IMR-90 (cell line): ENCODE results near the gene ADD3. TPM values are rescaled to one million over a fixed set of nuclear protein-coding genes. Genes with fewer than 3 reads are reported as not detected.

ENCODE experiments used
- ATAC-seq: fragments of 200-7000 bp; cut with Tn5 transposase; 2 replicates; pipeline ENCODE4 v1.9.1; 2020; ENCODE audit warnings: low read depth, mild to moderate bottlenecking, moderate library complexity
- BruUV-seq: library from RNA; stranded (reverse); fragments of 400-500 nt; replicated peaks from 2 replicates; lab custom pipeline; 2021; lab: Mats Ljungman, UMichigan
- CTCF ChIA-PET: fragments of 300-600 bp; formaldehyde crosslinking; extraction: SDS; loops from one replicate; lab custom pipeline; 2021; ENCODE audit warnings: antibody characterized with exemption; lab: Yijun Ruan, JAX
- POLR2A ChIA-PET: fragments of 300-600 bp; sonication (Branson Sonifier 250); formaldehyde crosslinking; loops from one replicate; lab custom pipeline; 2022; ENCODE audit warnings: antibody characterized with exemption; ENCODE audit not compliant: unreplicated experiment; lab: Charles Lee
- DNase-seq: peaks from one replicate; pipeline ENCODE4 v3.0.0; 2013
- H2AFZ ChIP-seq: replicated peaks from 2 replicates; pipeline ENCODE3; 2013; ENCODE audit warnings: low read length, mild to moderate bottlenecking; ENCODE audit not compliant: poor library complexity
- H2AK5ac ChIP-seq: 2 replicates; pipeline ENCODE4 v1.6.1; 2013; ENCODE audit warnings: low read depth, low read length, inconsistent platforms
- H2AK9ac ChIP-seq: replicated peaks from 2 replicates; pipeline ENCODE3; 2013; ENCODE audit warnings: mild to moderate bottlenecking, low read depth, low read length, moderate library complexity; ENCODE audit not compliant: poor library complexity
- H2BK120ac ChIP-seq: 2 replicates; pipeline ENCODE4 v1.6.1; 2013; ENCODE audit warnings: low read depth, low read length, inconsistent platforms
- H2BK15ac ChIP-seq: 3 replicates; pipeline ENCODE4 v1.6.1; 2013; ENCODE audit warnings: low read depth, low read length, inconsistent platforms
- H2BK20ac ChIP-seq: 2 replicates; pipeline ENCODE4 v1.6.1; 2013; ENCODE audit warnings: low read depth, mild to moderate bottlenecking, inconsistent platforms, low read length, moderate library complexity
- H2BK5ac ChIP-seq: 2 replicates; pipeline ENCODE4 v1.6.1; 2013; ENCODE audit warnings: mild to moderate bottlenecking, low read depth, low read length, inconsistent platforms; ENCODE audit not compliant: poor library complexity, severe bottlenecking
- H3K14ac ChIP-seq: replicated peaks from 2 replicates; pipeline ENCODE4 v1.6.1; 2013; ENCODE audit warnings: low read depth, low read length, inconsistent platforms
- H3K18ac ChIP-seq: 2 replicates; pipeline ENCODE4 v1.6.1; 2013; ENCODE audit warnings: low read depth, low read length, control low read depth
- H3K23ac ChIP-seq: 2 replicates; pipeline ENCODE4 v1.6.1; 2013; ENCODE audit warnings: low read depth, low read length, inconsistent platforms
- H3K27ac ChIP-seq: 2 replicates; pipeline ENCODE4 v1.5.1; 2013; ENCODE audit warnings: mild to moderate bottlenecking, control low read depth, low read length; ENCODE audit not compliant: insufficient read depth
- H3K27me3 ChIP-seq: 2 replicates; pipeline ENCODE4 v1.6.1; 2013; ENCODE audit warnings: low read length; ENCODE audit not compliant: control insufficient read depth, insufficient read depth
- H3K36me3 ChIP-seq: 2 replicates; pipeline ENCODE4 v1.6.1; 2013; ENCODE audit warnings: low read length, mixed read lengths; ENCODE audit not compliant: control insufficient read depth, insufficient read depth
- H3K4ac ChIP-seq: 2 replicates; pipeline ENCODE4 v1.6.1; 2013; ENCODE audit warnings: low read depth, low read length, inconsistent platforms
- H3K4me1 ChIP-seq: 2 replicates; pipeline ENCODE4 v1.6.1; 2013; ENCODE audit warnings: low read length, mixed read lengths; ENCODE audit not compliant: control insufficient read depth, insufficient read depth
- H3K4me2 ChIP-seq: 2 replicates; pipeline ENCODE4 v1.6.1; 2013; ENCODE audit warnings: low read depth, mild to moderate bottlenecking, control low read depth, low read length, moderate library complexity
- H3K4me3 ChIP-seq: 2 replicates; pipeline ENCODE4 v1.5.1; 2013; ENCODE audit warnings: low read depth, mild to moderate bottlenecking, control low read depth, low read length, moderate library complexity; ENCODE audit not compliant: insufficient read depth
- H3K56ac ChIP-seq: 2 replicates; pipeline ENCODE4 v1.6.1; 2013; ENCODE audit warnings: low read length, inconsistent platforms; ENCODE audit not compliant: insufficient read depth; ENCODE audit errors: extremely low read depth
- H3K79me1 ChIP-seq, 2 experiments: 2 replicates each; pipeline ENCODE4 v1.6.1; 2013; ENCODE audit warnings: low read length in 2 of 2, inconsistent platforms in 1 of 2, low read depth in 1 of 2
- H3K9ac ChIP-seq: 2 replicates; pipeline ENCODE4 v1.6.1; 2013; ENCODE audit warnings: low read depth, low read length, control low read depth
- H3K9me1 ChIP-seq: 2 replicates; pipeline ENCODE4 v1.6.1; 2013; ENCODE audit warnings: low read length, inconsistent platforms; ENCODE audit not compliant: insufficient read depth
- H3K9me3 ChIP-seq: 2 replicates; pipeline ENCODE4 v1.6.1; 2013; ENCODE audit warnings: low read length; ENCODE audit not compliant: control insufficient read depth, insufficient read depth
- H4K20me1 ChIP-seq: 2 replicates; pipeline ENCODE4 v1.6.1; 2013; ENCODE audit warnings: low read length, inconsistent platforms; ENCODE audit not compliant: insufficient read depth
- H4K5ac ChIP-seq: 2 replicates; pipeline ENCODE4 v1.6.1; 2013; ENCODE audit warnings: mild to moderate bottlenecking, low read depth, low read length, control low read depth
- H4K8ac ChIP-seq, 2 experiments: 2 replicates each; pipeline ENCODE4 v1.6.1; 2013; ENCODE audit warnings: low read depth in 2 of 2, low read length in 2 of 2, control low read depth in 1 of 2, inconsistent platforms in 1 of 2
- H4K91ac ChIP-seq: 2 replicates; pipeline ENCODE4 v1.6.1; 2013; ENCODE audit warnings: low read depth, low read length, inconsistent platforms; ENCODE audit not compliant: insufficient read depth
- MAZ ChIP-seq: IDR thresholded peaks from 2 replicates; pipeline ENCODE4 v1.6.1; 2012; ENCODE audit warnings: low read depth, mild to moderate bottlenecking, low read length, improper control_type of control experiment, moderate library complexity, borderline replicate concordance
- RAD21 ChIP-seq: IDR thresholded peaks from 2 replicates; pipeline ENCODE4 v1.6.1; 2012; ENCODE audit warnings: low read length, improper control_type of control experiment
- WGBS, 2 experiments: methylation state at CpG; one replicate each; pipeline versions ENCODE4 v1.1.5 to v1.1.7; 2013; ENCODE audit warnings: missing lambda C conversion rate in 2 of 2; ENCODE audit not compliant: insufficient read length in 1 of 2; ENCODE audit errors: extremely low coverage in 2 of 2; 5-methylcytosine and 5-hydroxymethylcytosine counted together
- dilution Hi-C: fragments of 300-500 bp; cut with HindIII; formaldehyde crosslinking; loops from one replicate; pipeline ENCODE4 v1.14.3; 2018; ENCODE audit warnings: low sequenced_read_pairs; ENCODE audit not compliant: unreplicated experiment
- in situ Hi-C: fragments of 300-500 bp; cut with MboI; formaldehyde crosslinking; loops from 3 replicates; pipeline ENCODE4 v1.14.3; 2019; ENCODE audit warnings: low sequenced_read_pairs, inconsistent platforms, mixed read lengths
- intact Hi-C: fragments of 100-400 bp; cut with micrococcal nuclease; formaldehyde crosslinking; loops from 2 replicates; pipeline ENCODE4 v1.10.0; 2022
- polyA plus RNA-seq, 3 experiments: library from polyadenylated mRNA; depleted of rRNA; stranded (reverse); fragments of >200 nt; gene quantifications; 2 replicates each; pipeline ENCODE4 v1.2.3, GENCODE V29; 2012; ENCODE audit warnings: low replicate concordance in 1 of 3
- total RNA-seq: library from RNA; depleted of rRNA; stranded (reverse); fragments of >200 nt; gene quantifications from 2 replicates; pipeline ENCODE4 v1.2.3, GENCODE V29; 2012

ADD3 gene
- total and polyA plus RNA-seq, 2 of the 4 experiments (the other 2 are of a cell fraction): 138 to 212 TPM

- ChIA-PET POLR2A (no interaction called here), CTCF (interaction anchor here (1.1 to 2.4 kb wide), 4 partner anchors 22 to 221 kb away, joined by 4 to 9 read pairs (median 6); no protein-coding TSS in a partner anchor)
- H2AK5ac ChIP-seq: peak overlapping the region; percentile 5; the same call in 1 of the 2 replicates
- H3K27me3 ChIP-seq: no peaks in the 10 kb centered on the region
- ATAC-seq: no peak
- no TSS peak for BruUV-seq
- H2AK9ac ChIP-seq: no peak overlapping the region
- peak overlapping the region; percentile 51 for H3K18ac ChIP-seq
- peak overlapping the region; percentile 82 for H2BK20ac ChIP-seq
- H3K4ac ChIP-seq: peak overlapping the region; percentile 60
- no CpG with 5 or more reads among the region's 1 CpG for WGBS, 2 experiments
- DNase-seq: no peak
- H3K9me1 ChIP-seq: peaks cover under 1% of the 10 kb centered on the region
- H4K5ac ChIP-seq: peak overlapping the region; percentile 55
- H3K36me3 ChIP-seq: no peaks in the 10 kb centered on the region
- H3K4me2 ChIP-seq: peak overlapping the region; percentile 43
- H2BK15ac ChIP-seq: peak overlapping the region; percentile 9; the same call in 1 of the 3 replicates
- peaks cover 13% of the 10 kb centered on the region for H3K4me1 ChIP-seq
- peak overlapping the region; percentile 8; the same call in 1 of the 2 replicates for H3K14ac ChIP-seq
- no peaks in the 10 kb centered on the region for H3K9me3 ChIP-seq
- no peak overlapping the region for H3K4me3 ChIP-seq
- H4K8ac ChIP-seq: peak overlapping the region; percentile 62 to 65; a peak in 2 of 4 replicates
- peaks cover 23 to 55% of the 10 kb centered on the region in 2 experiments for H3K79me1 ChIP-seq
- no peak overlapping the region for H3K9ac ChIP-seq
- intact Hi-C loops (loop anchor here (2.0 kb wide), 1 partner anchor 17 kb away; no protein-coding TSS in a partner anchor), in situ Hi-C loops (no loop called here), dilution Hi-C loops (no loop called here)
- H3K27ac ChIP-seq: peak overlapping the region; percentile 54; the same call in 1 of the 2 replicates
- H2BK5ac ChIP-seq: peak overlapping the region; percentile 33
- H4K20me1 ChIP-seq: peaks cover under 1% of the 10 kb centered on the region; the same call in 1 of the 2 replicates
- TF ChIP-seq MAZ (no peak), RAD21 (no peak)
- no peak overlapping the region for H2AFZ ChIP-seq
- H3K56ac ChIP-seq: no peak overlapping the region
- peak overlapping the region; percentile 81 for H2BK120ac ChIP-seq
- H4K91ac ChIP-seq: peak overlapping the region; percentile 49
- no peak overlapping the region; the same call in 1 of the 2 replicates for H3K23ac ChIP-seq
Observed at GRCh38 chr10:110057456-110057855, 49.7 kb downstream of the ADD3 start.
